Activated naive CD8-positive, alpha-beta T cell treated with anti-CD3 and anti-CD28 coated beads, Interleukin-2, amount 50 U/mL, for 24 hours (primary cell): Measurements from ENCODE around the gene EXTL1.

Experiments used
- ATAC-seq: fragments of 150-1000 bp; cut with Tn5 transposase; one replicate; pipeline ENCODE4 v1.10.0; 2021
- DNase-seq: peaks from one replicate; pipeline ENCODE4 v3.0.0; 2021
- H3K27ac Mint-ChIP-seq: one replicate; pipeline ENCODE4 v1.8.0; 2021; ENCODE audit warnings: mild to moderate bottlenecking, mixed read lengths
- H3K27me3 Mint-ChIP-seq: one replicate; pipeline ENCODE4 v1.8.0; 2021; ENCODE audit warnings: mixed read lengths
- H3K36me3 Mint-ChIP-seq: one replicate; pipeline ENCODE4 v1.8.0; 2021; ENCODE audit warnings: low read depth, mixed read lengths
- H3K4me1 Mint-ChIP-seq: one replicate; pipeline ENCODE4 v1.8.0; 2021; ENCODE audit warnings: mixed read lengths
- H3K4me3 Mint-ChIP-seq: one replicate; pipeline ENCODE4 v1.8.0; 2021; ENCODE audit warnings: mild to moderate bottlenecking, moderate library complexity, mixed read lengths
- H3K9me3 Mint-ChIP-seq: one replicate; pipeline ENCODE4 v1.8.0; 2021; ENCODE audit warnings: mixed read lengths

The EXTL1 gene

GRCh38 chr1:26010825-26011224 lies 10.8 kb upstream of the EXTL1 start:
- Mint-ChIP-seq H3K27ac (no peak overlapping the region), H3K9me3 (no peaks in the 10 kb centered on the region), H3K36me3 (no peaks in the 10 kb centered on the region), H3K4me3 (no peak overlapping the region), H3K27me3 (peaks cover 5% of the 10 kb centered on the region), H3K4me1 (no peaks in the 10 kb centered on the region)
- ATAC-seq: no peak
- no peak for DNase-seq

- H3K27ac Mint-ChIP-seq: no peak overlapping the region
- no peaks in the 10 kb centered on the region for H3K36me3 Mint-ChIP-seq
- no peaks in the 10 kb centered on the region for H3K9me3 Mint-ChIP-seq
- H3K27me3 Mint-ChIP-seq: no peaks in the 10 kb centered on the region
- no peak overlapping the region for H3K4me3 Mint-ChIP-seq
- DNase-seq (no peak), ATAC-seq (no peak)
- peaks cover 7% of the 10 kb centered on the region for H3K4me1 Mint-ChIP-seq
Measured at GRCh38 chr1:26012864-26013263, 8.7 kb upstream of the EXTL1 start.

GRCh38 chr1:26014179-26014578 lies 7.4 kb upstream of the EXTL1 start:
- DNase-seq: no peak
- H3K27ac Mint-ChIP-seq: no peak overlapping the region
- H3K4me3 Mint-ChIP-seq: no peak overlapping the region
- H3K27me3 Mint-ChIP-seq: no peaks in the 10 kb centered on the region
- ATAC-seq: no peak
- H3K9me3 Mint-ChIP-seq: no peaks in the 10 kb centered on the region
- no peaks in the 10 kb centered on the region for H3K36me3 Mint-ChIP-seq
- H3K4me1 Mint-ChIP-seq: peaks cover 7% of the 10 kb centered on the region

GRCh38 chr1:26015358-26015757 lies 6.2 kb upstream of the EXTL1 start:
- Mint-ChIP-seq H3K36me3 (no peaks in the 10 kb centered on the region), H3K9me3 (no peaks in the 10 kb centered on the region), H3K4me1 (peaks cover 15% of the 10 kb centered on the region), H3K27me3 (no peaks in the 10 kb centered on the region), H3K4me3 (no peak overlapping the region), H3K27ac (no peak overlapping the region)
- DNase-seq (no peak), ATAC-seq (no peak)

- Mint-ChIP-seq H3K9me3 (no peaks in the 10 kb centered on the region), H3K27me3 (no peaks in the 10 kb centered on the region), H3K4me1 (peaks cover 15% of the 10 kb centered on the region), H3K27ac (no peak overlapping the region), H3K4me3 (no peak overlapping the region), H3K36me3 (no peaks in the 10 kb centered on the region)
- DNase-seq: no peak
- no peak for ATAC-seq
Measured at GRCh38 chr1:26016258-26016952, 5.2 kb upstream of the EXTL1 start.

GRCh38 chr1:26016953-26017545 lies 4.5 kb upstream of the EXTL1 start:
- H3K4me1 Mint-ChIP-seq: peaks cover 15% of the 10 kb centered on the region
- peak; percentile 57 for ATAC-seq
- no peak for DNase-seq

GRCh38 chr1:26017606-26018005 lies 4.0 kb upstream of the EXTL1 start:
- Mint-ChIP-seq H3K9me3 (no peaks in the 10 kb centered on the region), H3K4me3 (no peak overlapping the region), H3K27me3 (no peaks in the 10 kb centered on the region), H3K27ac (no peak overlapping the region), H3K36me3 (no peaks in the 10 kb centered on the region), H3K4me1 (peaks cover 15% of the 10 kb centered on the region)
- ATAC-seq (no peak), DNase-seq (no peak)

More at GRCh38 chr1:26016953-26017545, 4.5 kb upstream of the EXTL1 start:
- Mint-ChIP-seq H3K36me3 (no peaks in the 10 kb centered on the region), H3K4me3 (no peak overlapping the region), H3K27ac (no peak overlapping the region), H3K27me3 (no peaks in the 10 kb centered on the region), H3K9me3 (no peaks in the 10 kb centered on the region)

GRCh38 chr1:26019641-26020315 lies 1.8 kb upstream of the EXTL1 start:
- no peak for ATAC-seq
- no peak for DNase-seq
- Mint-ChIP-seq H3K36me3 (no peaks in the 10 kb centered on the region), H3K9me3 (no peaks in the 10 kb centered on the region), H3K27me3 (no peaks in the 10 kb centered on the region), H3K4me3 (no peak overlapping the region), H3K4me1 (peaks cover 15% of the 10 kb centered on the region), H3K27ac (no peak overlapping the region)

- DNase-seq: no peak
- no peaks in the 10 kb centered on the region for H3K9me3 Mint-ChIP-seq
Measured at GRCh38 chr1:26020330-26020768, 1.2 kb upstream of the EXTL1 start.

GRCh38 chr1:26020941-26021646 lies 481 bp upstream of the EXTL1 start:
- DNase-seq: no peak
- Mint-ChIP-seq H3K27ac (no peak overlapping the region), H3K4me1 (peaks cover 15% of the 10 kb centered on the region), H3K9me3 (no peaks in the 10 kb centered on the region), H3K27me3 (no peaks in the 10 kb centered on the region), H3K4me3 (no peak overlapping the region), H3K36me3 (no peaks in the 10 kb centered on the region)
- ATAC-seq: no peak

More at GRCh38 chr1:26020330-26020768, 1.2 kb upstream of the EXTL1 start:
- peaks cover 15% of the 10 kb centered on the region for H3K4me1 Mint-ChIP-seq
- H3K27me3 Mint-ChIP-seq: no peaks in the 10 kb centered on the region
- no peak overlapping the region for H3K27ac Mint-ChIP-seq
- H3K36me3 Mint-ChIP-seq: no peaks in the 10 kb centered on the region
- H3K4me3 Mint-ChIP-seq: no peak overlapping the region
- no peak for ATAC-seq

GRCh38 chr1:26022404-26022779 lies 817 bp downstream of the EXTL1 start:
- Mint-ChIP-seq H3K27me3 (no peaks in the 10 kb centered on the region), H3K36me3 (no peaks in the 10 kb centered on the region), H3K27ac (no peak overlapping the region), H3K4me1 (peaks cover 9% of the 10 kb centered on the region), H3K9me3 (no peaks in the 10 kb centered on the region), H3K4me3 (no peak overlapping the region)
- DNase-seq (no peak), ATAC-seq (no peak)

GRCh38 chr1:26023009-26023408 lies 1.4 kb downstream of the EXTL1 start:
- H3K4me1 Mint-ChIP-seq: peaks cover 8% of the 10 kb centered on the region
- no peak overlapping the region for H3K27ac Mint-ChIP-seq
- no peak for ATAC-seq
- no peaks in the 10 kb centered on the region for H3K9me3 Mint-ChIP-seq
- no peaks in the 10 kb centered on the region for H3K36me3 Mint-ChIP-seq
- DNase-seq: no peak
- no peak overlapping the region for H3K4me3 Mint-ChIP-seq
- no peaks in the 10 kb centered on the region for H3K27me3 Mint-ChIP-seq

GRCh38 chr1:26023826-26024225 lies 2.3 kb downstream of the EXTL1 start:
- Mint-ChIP-seq H3K27ac (no peak overlapping the region), H3K36me3 (no peaks in the 10 kb centered on the region), H3K4me3 (no peak overlapping the region), H3K27me3 (no peaks in the 10 kb centered on the region), H3K9me3 (no peaks in the 10 kb centered on the region), H3K4me1 (peaks cover 8% of the 10 kb centered on the region)
- DNase-seq (no peak), ATAC-seq (no peak)

- ATAC-seq (no peak), DNase-seq (no peak)
- no peak overlapping the region for H3K4me3 Mint-ChIP-seq
- peaks cover 2% of the 10 kb centered on the region for H3K4me1 Mint-ChIP-seq
- no peaks in the 10 kb centered on the region for H3K9me3 Mint-ChIP-seq
- no peaks in the 10 kb centered on the region for H3K27me3 Mint-ChIP-seq
- H3K36me3 Mint-ChIP-seq: no peaks in the 10 kb centered on the region
- H3K27ac Mint-ChIP-seq: no peak overlapping the region
Measured at GRCh38 chr1:26025060-26025459, 3.5 kb downstream of the EXTL1 start.

GRCh38 chr1:26025517-26025916 lies 3.9 kb downstream of the EXTL1 start:
- Mint-ChIP-seq H3K27me3 (no peaks in the 10 kb centered on the region), H3K4me3 (no peak overlapping the region), H3K27ac (no peak overlapping the region), H3K36me3 (no peaks in the 10 kb centered on the region), H3K9me3 (no peaks in the 10 kb centered on the region), H3K4me1 (no peaks in the 10 kb centered on the region)
- DNase-seq (no peak), ATAC-seq (no peak)
